Gastroesophageal sphincter (tissue), 4 donors: Measurements from ENCODE around the gene CPAMD8. TPM values are rescaled to one million over a fixed set of nuclear protein-coding genes. Genes with fewer than 3 reads are reported as not detected.

Experiments
- ATAC-seq: fragments of 150-250 bp; one replicate; pipeline ENCODE4 v1.9.1; 2016; ENCODE audit warnings: mild to moderate bottlenecking, moderate library complexity
- H3K27ac ChIP-seq, 4 donors: fragments of 200-600 bp; sonication (generic) in 3 of 4; 1 replicate in 3 of 4; 2 replicates in 1 of 4; pipeline ENCODE4 v1.5.1; 2016 to 2019
- H3K27me3 ChIP-seq: fragments of 200-600 bp; sonication (generic); one replicate; pipeline ENCODE4 v1.5.1; 2019
- H3K36me3 ChIP-seq, 2 donors: fragments of 200-600 bp; sonication (generic); one replicate each; pipeline ENCODE4 v1.5.1; 2019; ENCODE audit warnings: control low read depth in 1 of 2
- H3K4me1 ChIP-seq, 3 donors: fragments of 200-600 bp; sonication (generic); 1 replicate in 2 of 3; 2 replicates in 1 of 3; pipeline ENCODE4 v1.5.1; 2016 to 2019; ENCODE audit warnings: control low read depth in 2 of 3
- H3K4me3 ChIP-seq, 2 donors: fragments of 200-600 bp; sonication (generic); one replicate each; pipeline ENCODE4 v1.5.1; 2019; ENCODE audit warnings: mild to moderate bottlenecking in 1 of 2, moderate library complexity in 1 of 2
- H3K9me3 ChIP-seq, 3 donors: fragments of 200-600 bp; sonication (generic); one replicate each; pipeline ENCODE4 v1.5.1; 2017 to 2019; ENCODE audit warnings: control low read depth in 2 of 3
- CTCF ChIP-seq, 4 experiments: fragments of 200-600 bp in 2 of 4; fragments of 450-650 bp in 2 of 4; sonication (generic) in 1 of 4; IDR thresholded peaks; one replicate each; pipeline ENCODE4 v1.5.1; 2017 to 2019; ENCODE audit warnings: antibody characterized with exemption in 4 of 4, mild to moderate bottlenecking in 2 of 4, moderate library complexity in 2 of 4
- EP300 ChIP-seq: sonication (generic); formaldehyde crosslinking; IDR thresholded peaks from one replicate; pipeline ENCODE4 v1.6.1; 2017; ENCODE audit warnings: antibody characterized with exemption, mild to moderate bottlenecking
- POLR2A ChIP-seq, 2 donors: fragments of 450-650 bp; IDR thresholded peaks; one replicate each; pipeline ENCODE4 v1.6.1; 2017; ENCODE audit warnings: antibody characterized with exemption in 2 of 2, mild to moderate bottlenecking in 2 of 2, moderate library complexity in 1 of 2
- POLR2AphosphoS5 ChIP-seq: sonication (generic); formaldehyde crosslinking; IDR thresholded peaks from one replicate; pipeline ENCODE4 v1.6.1; 2017; ENCODE audit warnings: antibody characterized with exemption
- WGBS, 2 donors: methylation state at CpG; one replicate each; pipeline ENCODE4 v1.1.5; 2018; ENCODE audit warnings: low coverage in 1 of 2; 5-methylcytosine and 5-hydroxymethylcytosine counted together
- total RNA-seq, 4 donors: library from RNA; depleted of rRNA; stranded (reverse); fragments of >200 nt; gene quantifications; one replicate each; pipeline ENCODE4 v1.1.0, GENCODE V29; 2016

Gene CPAMD8
- total RNA-seq, 4 donors from 2014 or later = 6.9 to 12.0 (median 9.2) TPM

GRCh38 chr19:16978839-16979802, 47.5 kb downstream of the CPAMD8 start:
- Histone ChIP-seq H3K4me3 (no peak overlapping the region), H3K27ac (no peak overlapping the region), H3K9me3 (peaks cover 0 to 13% (median 0%) of the 10 kb centered on the region in 3 donors), H3K36me3 (no peaks in the 10 kb centered on the region), H3K4me1 (no peaks in the 10 kb centered on the region), H3K27me3 (peaks cover 28% of the 10 kb centered on the region)
- WGBS, 2 donors = 43 to 100% methylated on average over 1 of the region's 1 CpG
- TF ChIP-seq POLR2AphosphoS5 (no peak), CTCF (IDR thresholded peaks at IDR 0.05) (no peak), POLR2A (IDR thresholded peaks at IDR 0.05) (no peak), EP300 (no peak)
- ATAC-seq = no peak

GRCh38 chr19:16978156-16978555, 48.5 kb downstream of the CPAMD8 start:
- Histone ChIP-seq H3K4me1 (no peaks in the 10 kb centered on the region), H3K9me3 (peaks cover 0 to 6% (median 0%) of the 10 kb centered on the region in 3 donors), H3K27me3 (peaks cover 28% of the 10 kb centered on the region), H3K36me3 (no peaks in the 10 kb centered on the region), H3K27ac (no peak overlapping the region), H3K4me3 (no peak overlapping the region)
- TF ChIP-seq POLR2AphosphoS5 (no peak), CTCF (IDR thresholded peaks at IDR 0.05) (no peak), EP300 (no peak), POLR2A (IDR thresholded peaks at IDR 0.05) (no peak)
- 80% methylated on average over 1 to 2 of the region's 2 CpGs for WGBS, 2 donors
- ATAC-seq = no peak

GRCh38 chr19:16977306-16977705, 49.3 kb downstream of the CPAMD8 start:
- ATAC-seq = no peak
- no peak overlapping the region for H3K27ac ChIP-seq
- no peak overlapping the region for H3K4me3 ChIP-seq
- TF ChIP-seq EP300 (no peak), POLR2AphosphoS5 (no peak), CTCF (IDR thresholded peaks at IDR 0.05) (no peak), POLR2A (IDR thresholded peaks at IDR 0.05) (no peak)
- H3K4me1 ChIP-seq = no peaks in the 10 kb centered on the region
- H3K27me3 ChIP-seq = peaks cover 28% of the 10 kb centered on the region
- WGBS, 2 donors = 78 to 94% methylated on average over 3 to 6 of the region's 15 CpGs
- H3K9me3 ChIP-seq = peaks cover 0 to 6% (median 0%) of the 10 kb centered on the region in 3 donors
- no peaks in the 10 kb centered on the region for H3K36me3 ChIP-seq

- peaks cover 0 to 6% (median 0%) of the 10 kb centered on the region in 3 donors for H3K9me3 ChIP-seq
- H3K27ac ChIP-seq = no peak overlapping the region
- peaks cover 28% of the 10 kb centered on the region for H3K27me3 ChIP-seq
- no peak overlapping the region for H3K4me3 ChIP-seq
- 80% methylated on average over 1 of the region's 5 CpGs; no CpG with 5 or more reads in 1 of the 2 donors for WGBS, 2 donors
- no peak for ATAC-seq
- TF ChIP-seq EP300 (no peak), CTCF (IDR thresholded peaks at IDR 0.05) (no peak), POLR2AphosphoS5 (no peak), POLR2A (IDR thresholded peaks at IDR 0.05) (no peak)
- no peaks in the 10 kb centered on the region for H3K4me1 ChIP-seq
- H3K36me3 ChIP-seq = no peaks in the 10 kb centered on the region
These were observed 50.2 kb downstream of the CPAMD8 start for GRCh38 chr19:16976446-16976845.

GRCh38 chr19:16970821-16971220, 55.8 kb downstream of the CPAMD8 start:
- Histone ChIP-seq H3K36me3 (no peaks in the 10 kb centered on the region), H3K4me1 (no peaks in the 10 kb centered on the region), H3K27me3 (no peaks in the 10 kb centered on the region), H3K27ac (no peak overlapping the region), H3K9me3 (peaks cover 0 to 27% (median 0%) of the 10 kb centered on the region in 3 donors), H3K4me3 (no peak overlapping the region)
- TF ChIP-seq POLR2AphosphoS5 (no peak), POLR2A (IDR thresholded peaks at IDR 0.05) (no peak), EP300 (no peak), CTCF (IDR thresholded peaks at IDR 0.05) (no peak)
- WGBS, 2 donors = 80 to 88% methylated on average over 3 to 6 of the region's 8 CpGs
- no peak for ATAC-seq
